Uterus (tissue), 4 donors: ENCODE data around the gene SASH1. TPM values are rescaled to one million over a fixed set of nuclear protein-coding genes. Genes with fewer than 3 reads are reported as not detected.

ENCODE experiments used
- DNase-seq, 2 donors: peaks; one replicate each; pipeline ENCODE4 v3.0.0-alpha.2; 2019 to 2020
- H3K27ac ChIP-seq, 2 donors: fragments of 200-600 bp; sonication (generic); 1 replicate in 1 of 2; 2 replicates in 1 of 2; pipeline ENCODE4 v1.5.1; 2016 to 2018
- H3K27me3 ChIP-seq, 2 donors: fragments of 200-600 bp; sonication (generic); one replicate each; pipeline ENCODE4 v1.5.1; 2018 to 2019; ENCODE audit warnings: control low read depth in 1 of 2
- H3K36me3 ChIP-seq, 2 donors: fragments of 200-600 bp; sonication (generic); one replicate each; pipeline ENCODE4 v1.5.1; 2019; ENCODE audit warnings: control low read depth in 1 of 2
- H3K4me1 ChIP-seq, 2 donors: fragments of 200-600 bp; sonication (generic); one replicate each; pipeline ENCODE4 v1.5.1; 2018 to 2019; ENCODE audit warnings: control low read depth in 1 of 2
- H3K4me3 ChIP-seq, 2 donors: fragments of 200-600 bp; sonication (generic); 1 replicate in 1 of 2; 2 replicates in 1 of 2; pipeline ENCODE4 v1.5.1; 2018 to 2019; ENCODE audit warnings: mild to moderate bottlenecking in 1 of 2
- H3K9me3 ChIP-seq, 2 donors: fragments of 200-600 bp; sonication (generic); one replicate each; pipeline ENCODE4 v1.5.1; 2019; ENCODE audit warnings: control low read depth in 1 of 2
- CTCF ChIP-seq, 4 experiments: fragments of 200-600 bp in 2 of 4; fragments of 450-650 bp in 2 of 4; sonication (generic) in 2 of 4; IDR thresholded peaks; one replicate each; pipeline ENCODE4 v1.5.1; 2016 to 2019; ENCODE audit warnings: antibody characterized with exemption in 4 of 4, mild to moderate bottlenecking in 2 of 4, moderate library complexity in 1 of 4
- POLR2A ChIP-seq, 2 donors: fragments of 450-650 bp; IDR thresholded peaks; one replicate each; pipeline ENCODE4 v1.6.1; 2016; ENCODE audit warnings: antibody characterized with exemption in 2 of 2, mild to moderate bottlenecking in 1 of 2, moderate library complexity in 1 of 2
- intact Hi-C: fragments of 100-400 bp; cut with DNase I; formaldehyde crosslinking; loops from one replicate; pipeline ENCODE4 v1.15.1; 2023; ENCODE audit warnings: low total_unique reads
- total RNA-seq, 4 donors: library from RNA; depleted of rRNA in 3 of 4; stranded (reverse); fragments of >200 nt in 3 of 4; gene quantifications; one replicate each; pipeline versions ENCODE4 v1.1.0 to v1.2.4, GENCODE V29; 2014 to 2023
- donor health status: DM: yes; HTN: yes; CAD: no.

The SASH1 gene
- total RNA-seq, 4 donors from 2014 or later = 31.2 to 79.9 (median 54.3) TPM

GRCh38 chr6:148450866-148451265 is 108.2 kb downstream of the SASH1 start:
- TF ChIP-seq POLR2A (IDR thresholded peaks at IDR 0.05) = no peak
- no peak for TF ChIP-seq CTCF (IDR thresholded peaks at IDR 0.05)
- DNase-seq = no peak
- Histone ChIP-seq H3K36me3 (no peaks in the 10 kb centered on the region), H3K4me3 (no peak overlapping the region), H3K9me3 (no peaks in the 10 kb centered on the region), H3K4me1 (no peaks in the 10 kb centered on the region), H3K27me3 (no peaks in the 10 kb centered on the region), H3K27ac (no peak overlapping the region)
- intact Hi-C loops = loop anchor here (10.0 kb wide), 1 partner anchor 186 kb away; no protein-coding TSS in a partner anchor

- TF ChIP-seq CTCF (IDR thresholded peaks at IDR 0.05) (no peak), POLR2A (IDR thresholded peaks at IDR 0.05) (no peak)
- Histone ChIP-seq H3K4me1 (no peaks in the 10 kb centered on the region), H3K27me3 (no peaks in the 10 kb centered on the region), H3K9me3 (no peaks in the 10 kb centered on the region), H3K36me3 (no peaks in the 10 kb centered on the region), H3K27ac (no peak overlapping the region), H3K4me3 (no peak overlapping the region)
- intact Hi-C loops = loop anchor here (10.0 kb wide), 1 partner anchor 187 kb away; no protein-coding TSS in a partner anchor
- DNase-seq = no peak
These were observed 109.1 kb downstream of the SASH1 start for GRCh38 chr6:148451690-148452089.

- TF ChIP-seq POLR2A (IDR thresholded peaks at IDR 0.05) = no peak
- TF ChIP-seq CTCF (IDR thresholded peaks at IDR 0.05) = no peak
- Histone ChIP-seq H3K27ac (no peak overlapping the region), H3K9me3 (no peaks in the 10 kb centered on the region), H3K27me3 (no peaks in the 10 kb centered on the region), H3K36me3 (no peaks in the 10 kb centered on the region), H3K4me1 (no peaks in the 10 kb centered on the region), H3K4me3 (no peak overlapping the region)
- intact Hi-C loops = loop anchor here (10.0 kb wide), 1 partner anchor 188 kb away; no protein-coding TSS in a partner anchor
- DNase-seq = no peak
These were observed 110.2 kb downstream of the SASH1 start for GRCh38 chr6:148452876-148453275.

- Histone ChIP-seq H3K9me3 (no peaks in the 10 kb centered on the region), H3K36me3 (no peaks in the 10 kb centered on the region), H3K27me3 (no peaks in the 10 kb centered on the region), H3K27ac (no peak overlapping the region), H3K4me3 (no peak overlapping the region), H3K4me1 (no peaks in the 10 kb centered on the region)
- TF ChIP-seq CTCF (IDR thresholded peaks at IDR 0.05) = no peak
- TF ChIP-seq POLR2A (IDR thresholded peaks at IDR 0.05) = no peak
- intact Hi-C loops = loop anchor here (10.0 kb wide), 1 partner anchor 189 kb away; no protein-coding TSS in a partner anchor
- DNase-seq = no peak
These were observed 111.3 kb downstream of the SASH1 start for GRCh38 chr6:148453906-148454305.

GRCh38 chr6:148455225-148455624 is 112.6 kb downstream of the SASH1 start:
- no peaks in the 10 kb centered on the region for H3K27me3 ChIP-seq
- H3K4me1 ChIP-seq = no peaks in the 10 kb centered on the region
- H3K36me3 ChIP-seq = no peaks in the 10 kb centered on the region
- peak overlapping the region in 1 of 2 donors; percentile 9 for H3K27ac ChIP-seq
- DNase-seq = no peak
- intact Hi-C loops = loop anchor here (10.0 kb wide), 1 partner anchor 190 kb away; no protein-coding TSS in a partner anchor
- H3K9me3 ChIP-seq = no peaks in the 10 kb centered on the region
- H3K4me3 ChIP-seq = no peak overlapping the region
- no peak for TF ChIP-seq POLR2A (IDR thresholded peaks at IDR 0.05)
- no peak for TF ChIP-seq CTCF (IDR thresholded peaks at IDR 0.05)
